HCT116 (cell line): ENCODE data around the gene NFATC1. TPM values are rescaled to one million over a fixed set of nuclear protein-coding genes. Genes with fewer than 3 reads are reported as not detected.

ENCODE experiments used
- ATAC-seq: fragments of 200-7000 bp; cut with Tn5 transposase; 2 replicates; pipeline ENCODE4 v1.9.1; 2020; ENCODE audit warnings: mild to moderate bottlenecking, moderate library complexity
- BruUV-seq: library from RNA; stranded (reverse); fragments of 400-500 nt; replicated peaks from 2 replicates; lab custom pipeline; 2021; lab: Mats Ljungman, UMichigan
- CTCF ChIA-PET: fragments of 300-600 bp; sonication (Branson Sonifier 250); formaldehyde crosslinking; loops from one replicate; lab custom pipeline; 2021; ENCODE audit warnings: antibody characterized with exemption; lab: Charles Lee
- POLR2A ChIA-PET: fragments of 300-600, 350-600 bp; sonication (Branson Sonifier 250); formaldehyde crosslinking; loops from one replicate; lab custom pipeline; 2021; ENCODE audit warnings: antibody characterized with exemption; lab: Charles Lee
- RAD21 ChIA-PET, 2 experiments: fragments of 300-600 bp; sonication (Branson Sonifier 250); formaldehyde crosslinking; loops; one replicate each; lab custom pipeline; 2023; ENCODE audit warnings: low total read pairs in 2 of 2; ENCODE audit not compliant: uncharacterized antibody in 2 of 2, unreplicated experiment in 2 of 2, low non-redundant PET in 1 of 2; lab: Charles Lee
- DNase-seq: peaks from one replicate; pipeline ENCODE4 v3.0.0-alpha.2; 2010; ENCODE audit warnings: low read depth, low spot score
- H2AFZ ChIP-seq: fragments of 200-600 bp; shearing (Covaris generic), sonication (generic); 2 replicates; pipeline ENCODE4 v1.6.1; 2017; ENCODE audit warnings: low read depth, mixed run types, mixed read lengths, antibody characterized with exemption, low read length; ENCODE audit not compliant: poor library complexity, severe bottlenecking
- H3K27ac ChIP-seq: 2 replicates; pipeline ENCODE4 v1.5.1; 2012; ENCODE audit warnings: low read depth, low read length
- H3K27me3 ChIP-seq: fragments of 200-600 bp; sonication (generic); 2 replicates; pipeline ENCODE4 v1.6.1; 2016; ENCODE audit warnings: mixed run types, low read length, mixed read lengths; ENCODE audit not compliant: insufficient read depth
- H3K36me3 ChIP-seq, 2 experiments: fragments of 200-500 bp in 1 of 2; fragments of 200-600 bp in 1 of 2; sonication (Bioruptor generic) in 1 of 2; sonication (generic) in 1 of 2; 2 replicates each; pipeline versions ENCODE4 v1.5.1 to v1.6.1; 2014 to 2016; ENCODE audit warnings: low read length in 2 of 2, inconsistent platforms in 1 of 2, mixed read lengths in 1 of 2, mixed run types in 1 of 2; ENCODE audit not compliant: insufficient read depth in 2 of 2, control insufficient read depth in 1 of 2
- H3K4me1 ChIP-seq, 2 experiments: fragments of 200-600 bp in 1 of 2; sonication (generic) in 1 of 2; 2 replicates each; pipeline versions ENCODE4 v1.5.1 to v1.6.1; 2012 to 2017; ENCODE audit warnings: low read length in 2 of 2, inconsistent platforms in 1 of 2, mild to moderate bottlenecking in 1 of 2, mixed read lengths in 1 of 2, mixed run types in 1 of 2, moderate library complexity in 1 of 2; ENCODE audit not compliant: insufficient read depth in 2 of 2, control insufficient read depth in 1 of 2
- H3K4me2 ChIP-seq: fragments of 200-600 bp; sonication (generic); 2 replicates; pipeline ENCODE4 v1.6.1; 2017; ENCODE audit warnings: mixed run types, low read length, mixed read lengths
- H3K4me3 ChIP-seq, 2 experiments: fragments of 200-600 bp in 1 of 2; sonication (generic) in 1 of 2; replicated peaks in 1 of 2; 2 replicates each; pipeline ENCODE4 v1.5.1; 2011 to 2016; ENCODE audit warnings: low read length in 2 of 2, control low read depth in 1 of 2, low read depth in 1 of 2, mild to moderate bottlenecking in 1 of 2, mixed read lengths in 1 of 2, mixed run types in 1 of 2
- H3K79me2 ChIP-seq: fragments of 200-600 bp; sonication (generic); 2 replicates; pipeline ENCODE4 v1.6.1; 2017; ENCODE audit warnings: mild to moderate bottlenecking, mixed run types, low read length, moderate library complexity, mixed read lengths; ENCODE audit not compliant: insufficient read depth
- H3K9ac ChIP-seq: fragments of 200-600 bp; sonication (generic); 2 replicates; pipeline ENCODE4 v1.6.1; 2016; ENCODE audit warnings: low read length, mixed read lengths
- H3K9me2 ChIP-seq: fragments of 200-600 bp; sonication (generic), shearing (Covaris generic); 2 replicates; pipeline ENCODE4 v1.6.1; 2017; ENCODE audit warnings: mixed run types, mild to moderate bottlenecking, moderate library complexity; ENCODE audit not compliant: insufficient read depth
- H3K9me3 ChIP-seq, 2 experiments: fragments of 200-500 bp in 1 of 2; fragments of 200-600 bp in 1 of 2; sonication (Bioruptor generic) in 1 of 2; sonication (generic) in 1 of 2; 2 replicates each; pipeline ENCODE4 v1.6.1; 2014 to 2017; ENCODE audit warnings: low read length in 2 of 2, mixed read lengths in 2 of 2, inconsistent platforms in 1 of 2, low read depth in 1 of 2, mild to moderate bottlenecking in 1 of 2, mixed run types in 1 of 2, moderate library complexity in 1 of 2; ENCODE audit not compliant: control insufficient read depth in 1 of 2, insufficient read depth in 1 of 2
- H4K20me1 ChIP-seq: fragments of 200-600 bp; sonication (generic), shearing (Covaris generic); 2 replicates; pipeline ENCODE4 v1.6.1; 2017; ENCODE audit warnings: mixed run types, mild to moderate bottlenecking, moderate library complexity; ENCODE audit not compliant: insufficient read depth
- ATF3 ChIP-seq: IDR thresholded peaks from 2 replicates; pipeline ENCODE4 v1.6.1; 2012
- CBX3 ChIP-seq: IDR thresholded peaks from 2 replicates; pipeline ENCODE4 v1.6.1; 2012; ENCODE audit warnings: low read depth
- CEBPB ChIP-seq: IDR thresholded peaks from 2 replicates; pipeline ENCODE4 v1.6.1; 2012; ENCODE audit warnings: low read depth
- EGR1 ChIP-seq: IDR thresholded peaks from 2 replicates; pipeline ENCODE4 v1.6.1; 2012; ENCODE audit warnings: low read depth
- EZH2 ChIP-seq: fragments of 200-600 bp; sonication (generic); IDR thresholded peaks from 2 replicates; pipeline ENCODE4 v1.6.1; 2017; ENCODE audit warnings: antibody characterized with exemption, mixed run types
- FOSL1 ChIP-seq: IDR thresholded peaks from 2 replicates; pipeline ENCODE4 v1.6.1; 2012; ENCODE audit warnings: low read depth
- MAX ChIP-seq: IDR thresholded peaks from 2 replicates; pipeline ENCODE4 v1.6.1; 2012
- POLR2A ChIP-seq: IDR thresholded peaks from 2 replicates; pipeline ENCODE4 v1.7.0; 2011; ENCODE audit warnings: borderline replicate concordance; ENCODE audit not compliant: insufficient read depth, insufficient read length; ENCODE audit errors: extremely low read depth
- SRF ChIP-seq: IDR thresholded peaks from 2 replicates; pipeline ENCODE4 v1.6.1; 2012; ENCODE audit warnings: low read depth
- TCF7L2 ChIP-seq: IDR thresholded peaks from 2 replicates; pipeline ENCODE4 v1.7.0; 2011; ENCODE audit warnings: borderline replicate concordance, inconsistent platforms; ENCODE audit not compliant: insufficient read depth, insufficient read length; ENCODE audit errors: extremely low read depth
- ZBTB33 ChIP-seq: IDR thresholded peaks from 2 replicates; pipeline ENCODE4 v1.6.1; 2011; ENCODE audit warnings: mild to moderate bottlenecking, low read length, moderate library complexity; ENCODE audit not compliant: insufficient replicate concordance; ENCODE audit errors: extremely low read depth
- ZNF274 ChIP-seq: fragments of 200-500 bp; sonication (Bioruptor generic); IDR thresholded peaks from 2 replicates; pipeline ENCODE4 v1.6.1; 2014; ENCODE audit warnings: mild to moderate bottlenecking, low read depth, low read length, inconsistent platforms
- intact Hi-C: fragments of 100-400 bp; cut with micrococcal nuclease; formaldehyde crosslinking; loops from 2 replicates; pipeline ENCODE4 v1.10.0; 2022
- total RNA-seq: library from RNA; stranded (reverse); gene quantifications from one replicate; pipeline ENCODE4 v1.2.1, GENCODE V29; 2021; ENCODE audit not compliant: unreplicated experiment
- TF ChIP-seq, protein P1 (sequence below), 3 experiments: fragments of 200-600 bp in 1 of 3; sonication (generic) in 1 of 3; IDR thresholded peaks in 2 of 3; conservative IDR thresholded peaks in 1 of 3; 2 replicates each; pipeline ENCODE4 v1.5.1; 2012 to 2017; ENCODE audit warnings: low read depth in 2 of 3, low read length in 2 of 3, antibody characterized with exemption in 1 of 3, borderline replicate concordance in 1 of 3, control low read depth in 1 of 3, mild to moderate bottlenecking in 1 of 3, mixed read lengths in 1 of 3, mixed run types in 1 of 3, moderate library complexity in 1 of 3; ENCODE audit not compliant: insufficient read depth in 1 of 3

NFATC1 gene
- total RNA-seq, 1 experiment from 2014 or later: 20.8 TPM

DNA sequence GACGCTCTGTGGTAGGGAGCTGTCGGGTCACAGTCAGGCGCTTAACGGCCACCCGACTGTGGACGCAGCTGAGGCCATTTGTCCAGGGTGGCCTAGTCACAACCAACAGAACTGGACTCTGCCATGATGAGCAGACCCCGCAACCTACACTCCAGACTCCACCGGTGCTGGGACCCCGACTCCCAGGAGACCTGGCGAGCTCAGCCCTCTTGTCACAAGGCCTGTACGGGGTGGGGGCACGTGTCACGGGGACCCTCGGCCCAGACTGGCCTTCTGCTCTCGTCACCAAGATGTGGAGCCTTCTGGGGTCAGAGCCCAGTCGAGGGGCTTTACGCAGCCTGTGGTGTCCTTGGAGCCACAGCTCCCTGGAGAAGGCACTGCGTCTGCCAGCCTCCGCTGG, 22.5 kb downstream of the NFATC1 start:
- Histone ChIP-seq H3K27me3 (no peaks in the 10 kb centered on the region), H2AFZ (no peak overlapping the region), H3K4me1 (no peaks in the 10 kb centered on the region), H3K9me3 (no peaks in the 10 kb centered on the region), H3K4me2 (no peak overlapping the region), H3K27ac (no peak overlapping the region), H3K4me3 (no peak overlapping the region), H3K36me3 (no peaks in the 10 kb centered on the region; a peak in 1 of 4 replicates), H3K79me2 (peaks cover 11% of the 10 kb centered on the region; the same call in 1 of the 2 replicates), H3K9me2 (no peaks in the 10 kb centered on the region), H4K20me1 (no peaks in the 10 kb centered on the region), H3K9ac (no peak overlapping the region)
- intact Hi-C loops: no loop called here
- no peak for TF ChIP-seq CEBPB
- no peak for TF ChIP-seq MAX
- TF ChIP-seq CBX3: no peak
- TF ChIP-seq ZNF274: no peak
- TF ChIP-seq EGR1: no peak
- TF ChIP-seq TCF7L2: no peak
- no peak for TF ChIP-seq POLR2A
- TF ChIP-seq SRF: no peak
- TF ChIP-seq ZBTB33: no peak
- no peak for TF ChIP-seq EZH2
- TF ChIP-seq ATF3: no peak
- TF ChIP-seq FOSL1: no peak
- TF ChIP-seq, protein P1, sequence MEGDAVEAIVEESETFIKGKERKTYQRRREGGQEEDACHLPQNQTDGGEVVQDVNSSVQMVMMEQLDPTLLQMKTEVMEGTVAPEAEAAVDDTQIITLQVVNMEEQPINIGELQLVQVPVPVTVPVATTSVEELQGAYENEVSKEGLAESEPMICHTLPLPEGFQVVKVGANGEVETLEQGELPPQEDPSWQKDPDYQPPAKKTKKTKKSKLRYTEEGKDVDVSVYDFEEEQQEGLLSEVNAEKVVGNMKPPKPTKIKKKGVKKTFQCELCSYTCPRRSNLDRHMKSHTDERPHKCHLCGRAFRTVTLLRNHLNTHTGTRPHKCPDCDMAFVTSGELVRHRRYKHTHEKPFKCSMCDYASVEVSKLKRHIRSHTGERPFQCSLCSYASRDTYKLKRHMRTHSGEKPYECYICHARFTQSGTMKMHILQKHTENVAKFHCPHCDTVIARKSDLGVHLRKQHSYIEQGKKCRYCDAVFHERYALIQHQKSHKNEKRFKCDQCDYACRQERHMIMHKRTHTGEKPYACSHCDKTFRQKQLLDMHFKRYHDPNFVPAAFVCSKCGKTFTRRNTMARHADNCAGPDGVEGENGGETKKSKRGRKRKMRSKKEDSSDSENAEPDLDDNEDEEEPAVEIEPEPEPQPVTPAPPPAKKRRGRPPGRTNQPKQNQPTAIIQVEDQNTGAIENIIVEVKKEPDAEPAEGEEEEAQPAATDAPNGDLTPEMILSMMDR (IDR thresholded peaks at IDR 0.05 in 2 of 3, conservative IDR thresholded peaks at IDR 0.05 in 1 of 3; ENCODE audit: borderline replicate concordance in 1 of 3, insufficient read depth in 1 of 3, low read depth in 2 of 3, low read length in 2 of 3): no peak
- ChIA-PET RAD21 (no interaction called here), CTCF (no interaction called here), POLR2A (no interaction called here)
- DNase-seq (no peak), ATAC-seq (no peak)
- BruUV-seq: no TSS peak
